ENCODE measurements around the gene RAP1A.
"Not testable (repeated sequence)": the region's sequence is repeated elsewhere in the genome, so short reads cannot be mapped to it uniquely, and the experiment has no call there.

Gene RAP1A

DNA sequence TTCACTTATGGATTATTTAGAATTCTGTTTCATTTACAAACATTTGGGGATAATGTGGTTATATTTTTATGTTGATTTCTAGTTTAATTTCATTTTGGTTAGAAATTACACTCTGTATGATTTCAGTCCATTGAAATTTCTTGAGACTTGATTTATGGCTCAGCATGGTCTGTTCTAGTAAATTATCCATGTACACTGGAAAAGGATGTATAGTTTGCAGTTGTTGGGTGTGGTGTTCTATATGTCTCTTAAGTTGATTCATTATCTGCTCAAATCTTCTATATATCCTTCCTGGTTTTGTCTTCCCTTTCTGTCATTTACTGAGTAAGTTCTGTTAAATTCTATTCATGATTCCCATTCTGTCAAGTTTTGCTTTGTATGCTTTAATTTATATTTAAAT is 52.3 kb downstream of the RAP1A start:
- no peak for DNase-seq

- DNase-seq, result no peak
These were observed 52.7 kb downstream of the RAP1A start for GRCh38 chr1:111672331-111672730.

GRCh38 chr1:111677604-111678003 is 58.0 kb downstream of the RAP1A start:
- DNase-seq, result no peak

DNA sequence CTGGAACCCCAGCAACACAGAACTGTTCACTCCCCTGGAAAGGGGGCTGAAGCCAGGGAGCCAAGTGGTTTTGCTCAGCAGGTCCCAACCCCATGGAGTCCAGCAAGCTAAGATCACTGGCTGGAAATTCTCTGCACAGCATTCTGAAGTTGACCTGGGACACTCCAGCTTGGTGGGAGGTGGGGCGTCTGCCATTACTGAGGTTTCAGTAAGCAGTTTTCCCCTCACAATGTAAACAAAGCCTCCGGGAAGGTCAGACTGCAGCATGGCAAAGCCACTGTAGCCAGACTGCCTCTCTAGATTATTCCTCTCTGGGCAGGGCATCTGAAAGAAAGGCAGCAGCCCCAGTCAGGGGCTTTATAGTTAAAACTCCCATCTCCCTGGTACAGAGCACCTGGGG is 60.0 kb downstream of the RAP1A start:
- DNase-seq, result no peak

- DNase-seq, result not testable (repeated sequence)
These were observed 60.7 kb downstream of the RAP1A start for GRCh38 chr1:111680212-111680800.

GRCh38 chr1:111685293-111686153 is 65.9 kb downstream of the RAP1A start:
- not testable (repeated sequence) for DNase-seq

DNA sequence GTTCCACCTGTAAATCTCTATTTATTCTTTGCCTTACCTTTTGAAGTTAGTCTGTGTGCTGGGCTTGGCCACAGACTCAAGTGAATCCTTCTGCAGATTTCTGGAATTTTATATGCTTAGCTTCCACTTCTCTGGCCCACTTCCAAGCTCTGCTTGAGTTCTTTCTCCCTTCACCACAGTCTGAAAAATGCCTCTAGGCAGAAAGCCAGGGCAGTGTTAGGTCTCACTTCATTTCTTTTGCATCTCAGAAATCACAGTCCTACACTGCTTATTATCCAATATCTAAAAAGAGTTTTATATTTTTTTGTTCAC is 70.7 kb downstream of the RAP1A start:
- peak; percentile 19 for DNase-seq

GRCh38 chr1:111691886-111692285 is 72.3 kb downstream of the RAP1A start:
- no peak for DNase-seq

DNA sequence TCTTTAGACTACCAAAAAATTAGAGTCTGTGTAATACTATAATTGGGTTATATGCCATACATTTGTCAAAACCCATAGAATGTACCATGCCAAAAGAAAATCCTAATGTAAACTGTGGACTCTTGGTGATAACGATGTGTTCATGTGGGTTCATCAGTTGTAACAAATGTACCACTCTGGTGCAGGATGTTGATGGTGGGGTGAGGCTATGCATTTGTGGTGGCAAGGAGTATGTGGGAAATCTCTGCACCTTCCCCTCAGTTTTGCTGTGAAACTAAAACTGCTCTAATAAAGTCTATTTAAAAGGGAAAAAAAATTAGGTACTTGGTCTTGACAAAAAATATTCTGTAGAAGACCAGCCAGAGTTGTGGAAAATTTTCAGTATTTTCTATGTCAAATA is 76.2 kb downstream of the RAP1A start:
- DNase-seq, result no peak

- no peak for DNase-seq
These were observed 76.7 kb downstream of the RAP1A start for GRCh38 chr1:111696330-111696729.

GRCh38 chr1:111699268-111699667 is 79.7 kb downstream of the RAP1A start:
- no peak for DNase-seq

DNA sequence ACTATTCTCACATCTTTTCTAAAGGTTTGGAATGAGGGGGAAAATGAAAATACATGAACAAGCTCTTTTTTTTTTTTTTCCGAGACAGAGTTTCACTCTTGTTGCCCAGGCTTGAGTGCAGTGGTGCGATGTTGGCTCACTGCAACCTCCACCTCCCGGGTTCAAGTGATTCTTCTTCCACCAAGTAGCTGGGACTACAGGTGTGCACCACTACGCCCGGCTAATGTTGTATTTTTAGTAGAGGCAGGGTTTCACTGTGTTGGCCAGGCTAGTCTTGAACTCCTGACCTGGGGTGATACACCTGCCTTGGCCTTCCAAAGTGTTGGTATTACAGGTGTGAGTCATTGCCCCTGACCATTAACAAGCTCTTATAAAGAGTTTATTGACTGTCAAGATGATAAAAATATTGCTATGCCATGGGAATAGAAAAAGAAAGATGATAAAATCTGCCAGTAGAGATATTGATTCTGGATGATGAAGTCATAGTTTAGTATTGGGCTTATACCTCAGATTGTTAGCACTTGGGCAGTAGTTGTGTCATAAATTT is 83.0 kb downstream of the RAP1A start:
- no peak for DNase-seq

GRCh38 chr1:111704240-111704639 is 84.7 kb downstream of the RAP1A start:
- no peak for DNase-seq

DNA sequence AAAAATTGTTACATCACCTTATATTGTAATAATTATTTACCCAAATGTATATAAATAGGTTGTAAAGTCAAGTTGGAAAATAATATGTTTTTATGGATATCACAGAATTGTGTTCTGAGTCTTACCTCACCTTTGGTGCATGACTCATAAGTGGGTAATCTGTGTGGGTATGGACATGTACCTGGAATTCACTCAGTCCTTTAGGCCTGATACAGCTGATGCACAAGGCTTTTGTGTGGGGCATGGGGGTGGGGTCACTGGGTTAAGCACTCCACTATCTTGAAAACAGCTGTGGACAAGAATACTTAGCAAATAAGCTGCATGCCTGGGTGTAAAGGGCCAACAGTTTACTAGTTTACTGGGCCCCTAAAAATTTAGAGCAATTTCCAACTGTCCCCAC is 85.2 kb downstream of the RAP1A start:
- no peak for DNase-seq

GRCh38 chr1:111705841-111706240 is 86.3 kb downstream of the RAP1A start:
- no peak for DNase-seq

DNA sequence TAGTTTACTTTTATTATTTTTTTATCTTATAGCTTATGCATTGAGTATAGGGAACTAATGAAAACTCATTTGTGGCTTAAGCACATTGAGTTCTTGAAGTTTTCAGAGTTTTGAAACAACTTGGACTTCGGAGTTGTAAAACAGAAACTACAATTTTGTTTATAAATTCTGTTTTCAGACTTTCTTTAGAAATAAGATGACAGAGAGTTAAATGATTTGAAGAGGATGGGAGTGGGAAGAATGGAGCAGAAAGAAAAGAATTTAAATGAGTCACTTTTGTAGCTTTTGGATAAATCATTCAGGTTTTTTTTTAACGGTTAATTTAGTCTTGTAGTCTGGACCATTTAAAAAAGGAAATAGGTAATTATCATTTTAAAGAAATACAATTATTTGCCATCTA is 87.3 kb downstream of the RAP1A start:
- DNase-seq, result no peak

GRCh38 chr1:111707906-111708305 is 88.3 kb downstream of the RAP1A start:
- no peak for DNase-seq

DNA sequence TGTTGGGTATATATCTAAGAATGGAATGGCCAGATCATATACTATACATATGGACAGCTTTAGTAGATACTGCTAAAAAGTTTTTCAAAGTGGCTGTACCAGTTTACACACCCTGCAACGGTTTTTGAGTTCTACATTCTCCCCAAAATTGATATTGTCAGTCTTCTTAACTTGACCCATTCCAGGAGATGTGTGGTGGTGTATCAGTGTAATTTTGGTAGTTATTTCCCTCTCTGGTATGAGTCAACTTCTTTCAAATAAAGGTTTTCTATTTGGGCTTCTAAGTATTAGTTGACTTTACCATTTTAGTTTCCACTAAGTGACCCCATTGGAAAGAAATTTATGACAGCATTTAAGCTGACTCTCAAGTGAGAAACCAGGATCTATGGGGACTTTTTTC is 90.4 kb downstream of the RAP1A start:
- no peak for DNase-seq

DNA sequence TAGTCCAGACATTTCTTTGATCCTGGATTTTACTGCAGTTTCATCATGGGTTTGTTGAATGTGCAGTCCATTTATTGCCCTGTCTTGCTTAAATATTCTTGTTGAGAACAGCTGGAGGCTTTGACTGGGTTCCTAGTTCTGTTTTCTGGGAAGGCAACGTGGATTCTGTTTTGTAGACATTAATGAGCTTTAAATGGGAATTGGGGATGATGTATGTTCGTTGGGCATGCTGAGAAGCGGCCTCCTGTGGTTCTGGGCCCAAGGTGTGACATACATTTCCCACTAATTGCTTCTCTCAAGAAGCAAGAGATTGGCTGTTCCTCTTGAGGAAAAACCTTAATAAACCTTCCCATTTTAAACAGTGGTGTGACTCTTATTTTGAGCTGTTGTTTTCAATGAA is 96.7 kb downstream of the RAP1A start:
- DNase-seq, result no peak

DNA sequence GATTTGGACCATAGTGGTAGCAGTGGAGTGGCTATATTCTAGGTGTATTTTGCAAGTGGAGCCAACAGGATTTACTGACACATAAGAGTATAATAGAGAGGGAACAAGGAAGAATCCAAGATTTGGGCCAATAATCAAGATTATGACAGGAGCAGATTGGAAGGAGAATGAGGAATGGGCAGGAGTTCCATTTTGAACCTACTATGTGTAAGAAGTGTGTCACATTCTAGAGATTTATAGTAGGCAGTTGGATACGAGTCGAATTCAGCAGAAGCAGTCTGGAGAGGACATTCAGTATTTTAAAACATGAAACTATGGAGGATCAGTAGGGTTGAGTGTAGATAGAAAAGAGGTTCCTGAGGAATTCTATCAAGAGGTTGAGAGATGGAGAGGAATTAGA is 97.9 kb downstream of the RAP1A start:
- DNase-seq, result no peak

DNA sequence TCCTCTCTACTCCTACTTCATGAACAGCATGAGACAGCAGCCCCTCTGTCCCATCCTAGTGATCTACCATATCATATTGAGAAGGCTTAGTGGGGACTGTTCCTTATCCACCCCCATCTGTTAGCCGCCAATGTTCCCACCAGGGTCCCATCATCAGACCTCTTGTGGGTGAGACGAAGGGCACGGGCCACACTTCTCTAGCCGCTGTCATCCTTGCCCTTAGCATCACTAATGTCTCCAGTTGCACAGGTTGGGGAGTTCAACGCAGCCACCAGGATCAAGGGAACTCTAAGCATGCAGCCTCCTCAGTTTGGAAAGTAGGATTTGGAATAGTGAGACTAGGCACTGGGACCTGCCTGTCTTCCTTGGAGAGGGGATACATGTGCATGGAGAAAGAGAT is 99.5 kb downstream of the RAP1A start:
- DNase-seq, result no peak

GRCh38 chr1:111719674-111720132 is 100.1 kb downstream of the RAP1A start:
- no peak for DNase-seq

GRCh38 chr1:111720274-111720976 is 100.8 kb downstream of the RAP1A start:
- DNase-seq, result no peak

Measured in NCI-H1105 treated with DMSO at 0.1 percent for 48 hours (cell line).